Motor neuron (in vitro differentiated cells): ENCODE results near the gene SHCBP1L. TPM values are rescaled to one million over a fixed set of nuclear protein-coding genes. Genes with fewer than 3 reads are reported as not detected.

Source experiments
- ATAC-seq, 8 experiments: fragments of 200-7000 bp; cut with Tn5 transposase; replicated peaks in 6 of 8; 2 replicates each; pipeline ENCODE4 v1.8.0; 2021; ENCODE audit warnings: mild to moderate bottlenecking in 8 of 8, moderate library complexity in 8 of 8
- H3K27ac ChIP-seq, 2 donors: fragments of 250-450 bp; sonication (Bioruptor Pico); 2 replicates each; pipeline ENCODE4 v1.9.0; 2021; ENCODE audit warnings: antibody characterized with exemption in 2 of 2, mild to moderate bottlenecking in 2 of 2, moderate library complexity in 1 of 2
- H3K4me1 ChIP-seq, 2 donors: fragments of 250-450 bp; sonication (Bioruptor Pico); replicated peaks in 1 of 2; 2 replicates each; pipeline ENCODE4 v1.6.1; 2021; ENCODE audit warnings: antibody characterized with exemption in 2 of 2, mild to moderate bottlenecking in 2 of 2, moderate library complexity in 1 of 2
- H3K4me3 ChIP-seq, 5 donors: fragments of 250-450 bp; sonication (Bioruptor Pico); 2 replicates each; pipeline ENCODE4 v1.9.0; 2021; ENCODE audit warnings: antibody characterized with exemption in 5 of 5, mild to moderate bottlenecking in 5 of 5, moderate library complexity in 4 of 5
- WGBS, 10 experiments: fragments of 450-650 bp; shearing (Covaris generic); methylation state at CpG; one replicate each; pipeline ENCODE4 v1.0.0; 2022; 5-methylcytosine and 5-hydroxymethylcytosine counted together
- in situ Hi-C, 9 experiments: fragments of 400-800 bp; cut with MboI; loops; one replicate each; pipeline ENCODE4 v1.15.0; 2021; ENCODE audit warnings: low sequenced_read_pairs in 9 of 9, low pct_unique_long_range_greater_than_20kb in 2 of 9; ENCODE audit not compliant: unreplicated experiment in 9 of 9
- total RNA-seq, 8 experiments: library from RNA; unstranded; fragments of 300-600 nt; gene quantifications; 2 replicates each; pipeline versions ENCODE4 v1.2.3 to v1.2.4, GENCODE V29; 2022

Gene SHCBP1L
- total RNA-seq, 8 experiments from 2014 or later: 0.47 TPM; not detected in 7

- 72 to 100% (median 94%) methylated on average over 2 of the region's 2 CpGs for WGBS, 10 experiments
- H3K27ac ChIP-seq: no peak overlapping the region
- no peak for ATAC-seq
- no peak overlapping the region for H3K4me3 ChIP-seq
- no peaks in the 10 kb centered on the region for H3K4me1 ChIP-seq
- in situ Hi-C loops: no loop called here
Observed at GRCh38 chr1:182875889-182876288, 77.1 kb downstream of the SHCBP1L start.

GRCh38 chr1:182872881-182873280, 80.1 kb downstream of the SHCBP1L start:
- no peak overlapping the region for H3K4me3 ChIP-seq
- 90 to 100% (median 100%) methylated on average over 1 to 3 of the region's 3 CpGs; no CpG with 5 or more reads in 3 of the 10 experiments for WGBS, 10 experiments
- H3K4me1 ChIP-seq: no peaks in the 10 kb centered on the region
- in situ Hi-C loops: no loop called here
- ATAC-seq: no peak
- H3K27ac ChIP-seq: no peak overlapping the region

- H3K4me1 ChIP-seq: no peaks in the 10 kb centered on the region
- ATAC-seq: peak; percentile 21 to 82 (median 68)
- WGBS, 10 experiments: 80 to 100% (median 96%) methylated on average over 1 to 9 of the region's 12 CpGs; no CpG with 5 or more reads in 2 of the 10 experiments
- in situ Hi-C loops: no loop called here
- H3K4me3 ChIP-seq: no peak overlapping the region
- H3K27ac ChIP-seq: no peak overlapping the region
Observed at GRCh38 chr1:182869241-182869666, 83.7 kb downstream of the SHCBP1L start.

- no peak overlapping the region for H3K27ac ChIP-seq
- no peak for ATAC-seq
- no peak overlapping the region for H3K4me3 ChIP-seq
- no peaks in the 10 kb centered on the region for H3K4me1 ChIP-seq
- in situ Hi-C loops: no loop called here
Observed at GRCh38 chr1:182867861-182868260, 85.1 kb downstream of the SHCBP1L start.

- H3K4me3 ChIP-seq: no peak overlapping the region
- no peak for ATAC-seq
- no peaks in the 10 kb centered on the region for H3K4me1 ChIP-seq
- H3K27ac ChIP-seq: no peak overlapping the region
- in situ Hi-C loops: no loop called here
- 90 to 100% (median 98%) methylated on average over 1 to 4 of the region's 5 CpGs for WGBS, 10 experiments
Observed at GRCh38 chr1:182863940-182864339, 89.0 kb downstream of the SHCBP1L start.

GRCh38 chr1:182862827-182863226, 90.1 kb downstream of the SHCBP1L start:
- in situ Hi-C loops: no loop called here

GRCh38 chr1:182861994-182862393, 91.0 kb downstream of the SHCBP1L start:
- H3K4me1 ChIP-seq: no peaks in the 10 kb centered on the region
- H3K4me3 ChIP-seq: no peak overlapping the region
- no peak for ATAC-seq
- in situ Hi-C loops: no loop called here
- no peak overlapping the region for H3K27ac ChIP-seq
- 72 to 100% (median 96%) methylated on average over 1 to 2 of the region's 2 CpGs for WGBS, 10 experiments

More at GRCh38 chr1:182862827-182863226, 90.1 kb downstream of the SHCBP1L start:
- Histone ChIP-seq H3K27ac (no peak overlapping the region), H3K4me3 (no peak overlapping the region), H3K4me1 (no peaks in the 10 kb centered on the region)
- no peak for ATAC-seq
- 33 to 100% (median 93%) methylated on average over 1 of the region's 1 CpG for WGBS, 10 experiments

- no peak for ATAC-seq
- 94 to 100% (median 100%) methylated on average over 1 to 4 of the region's 4 CpGs for WGBS, 10 experiments
Observed at GRCh38 chr1:182860658-182861057, 92.3 kb downstream of the SHCBP1L start.

GRCh38 chr1:182857212-182857611, 95.8 kb downstream of the SHCBP1L start:
- no peak overlapping the region for H3K4me3 ChIP-seq
- no peak for ATAC-seq
- no peak overlapping the region for H3K27ac ChIP-seq
- H3K4me1 ChIP-seq: peaks cover 5 to 9% of the 10 kb centered on the region in 2 donors
- 92 to 100% (median 98%) methylated on average over 2 to 3 of the region's 3 CpGs for WGBS, 10 experiments
- in situ Hi-C loops: no loop called here

More at GRCh38 chr1:182860658-182861057, 92.3 kb downstream of the SHCBP1L start:
- Histone ChIP-seq H3K4me3 (no peak overlapping the region), H3K27ac (no peak overlapping the region), H3K4me1 (no peaks in the 10 kb centered on the region)
- in situ Hi-C loops: no loop called here

- in situ Hi-C loops: no loop called here
- ATAC-seq: peak in 3 of 8 experiments; percentile 79 to 87 (median 86)
- WGBS, 10 experiments: 0 to 96% (median 88%) methylated on average over 3 to 4 of the region's 4 CpGs; no CpG with 5 or more reads in 1 of the 10 experiments
- Histone ChIP-seq H3K4me1 (peaks cover 5 to 9% of the 10 kb centered on the region in 2 donors), H3K27ac (no peak overlapping the region), H3K4me3 (no peak overlapping the region)
Observed at GRCh38 chr1:182855911-182856310, 97.1 kb downstream of the SHCBP1L start.

- 57 to 100% (median 88%) methylated on average over 1 of the region's 1 CpG; no CpG with 5 or more reads in 3 of the 10 experiments for WGBS, 10 experiments
- no peak overlapping the region for H3K4me3 ChIP-seq
- H3K27ac ChIP-seq: no peak overlapping the region
- no peak for ATAC-seq
- in situ Hi-C loops: no loop called here
- peaks cover 5 to 9% of the 10 kb centered on the region in 2 donors for H3K4me1 ChIP-seq
Observed at GRCh38 chr1:182851825-182852224, 101.1 kb downstream of the SHCBP1L start.

GRCh38 chr1:182850319-182850718, 102.6 kb downstream of the SHCBP1L start:
- H3K27ac ChIP-seq: no peak overlapping the region
- ATAC-seq: no peak
- WGBS, 10 experiments: 80 to 100% (median 93%) methylated on average over 2 to 4 of the region's 4 CpGs; no CpG with 5 or more reads in 3 of the 10 experiments
- peaks cover 5 to 9% of the 10 kb centered on the region in 2 donors for H3K4me1 ChIP-seq
- H3K4me3 ChIP-seq: no peak overlapping the region
- in situ Hi-C loops: no loop called here
